A673 (cell line): ENCODE results near the gene RFC1.

Source experiments
- EZH2 ChIP-seq: fragments of 200-600 bp; sonication (generic); IDR thresholded peaks from 2 replicates; pipeline ENCODE4 v1.6.1; 2017; ENCODE audit warnings: borderline replicate concordance, low read depth, mild to moderate bottlenecking, mixed read lengths, antibody characterized with exemption, low read length; ENCODE audit not compliant: poor library complexity, severe bottlenecking
- TF ChIP-seq, protein P1 (sequence below): fragments of 300-800, 200-600 bp; sonication (generic); conservative IDR thresholded peaks from 2 replicates; pipeline ENCODE4 v1.5.1; 2017; ENCODE audit warnings: low read depth, mild to moderate bottlenecking, antibody characterized with exemption, low read length, moderate library complexity, mixed read lengths

- TF ChIP-seq, protein P1, sequence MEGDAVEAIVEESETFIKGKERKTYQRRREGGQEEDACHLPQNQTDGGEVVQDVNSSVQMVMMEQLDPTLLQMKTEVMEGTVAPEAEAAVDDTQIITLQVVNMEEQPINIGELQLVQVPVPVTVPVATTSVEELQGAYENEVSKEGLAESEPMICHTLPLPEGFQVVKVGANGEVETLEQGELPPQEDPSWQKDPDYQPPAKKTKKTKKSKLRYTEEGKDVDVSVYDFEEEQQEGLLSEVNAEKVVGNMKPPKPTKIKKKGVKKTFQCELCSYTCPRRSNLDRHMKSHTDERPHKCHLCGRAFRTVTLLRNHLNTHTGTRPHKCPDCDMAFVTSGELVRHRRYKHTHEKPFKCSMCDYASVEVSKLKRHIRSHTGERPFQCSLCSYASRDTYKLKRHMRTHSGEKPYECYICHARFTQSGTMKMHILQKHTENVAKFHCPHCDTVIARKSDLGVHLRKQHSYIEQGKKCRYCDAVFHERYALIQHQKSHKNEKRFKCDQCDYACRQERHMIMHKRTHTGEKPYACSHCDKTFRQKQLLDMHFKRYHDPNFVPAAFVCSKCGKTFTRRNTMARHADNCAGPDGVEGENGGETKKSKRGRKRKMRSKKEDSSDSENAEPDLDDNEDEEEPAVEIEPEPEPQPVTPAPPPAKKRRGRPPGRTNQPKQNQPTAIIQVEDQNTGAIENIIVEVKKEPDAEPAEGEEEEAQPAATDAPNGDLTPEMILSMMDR = no peak
- TF ChIP-seq EZH2 = no peak
These were observed 91.7 kb downstream of the RFC1 start for GRCh38 chr4:39274503-39274902.
